Measurements from ENCODE around the gene AKT3.

Gene AKT3

DNA sequence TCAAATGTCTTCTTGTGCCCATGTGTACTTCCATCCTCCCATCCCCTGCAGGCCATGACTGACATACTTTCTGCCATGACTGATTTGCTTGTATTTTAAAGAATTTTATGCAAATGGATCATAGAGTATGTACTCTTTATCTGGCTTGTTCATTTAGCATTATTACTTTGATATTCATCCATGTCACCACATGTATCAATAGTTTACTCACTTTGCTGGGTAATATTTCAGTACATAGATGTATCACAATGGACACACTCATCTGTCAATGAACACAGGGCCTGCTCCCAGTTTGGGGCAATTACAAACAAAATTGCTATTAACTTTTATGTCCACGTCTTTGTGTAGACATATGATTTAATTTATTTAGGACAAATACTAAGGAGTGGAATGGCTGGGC is 335.1 kb downstream of the AKT3 start:
- H3K4me3 ChIP-seq (ENCODE audit: control insufficient read depth, low read depth, low read length): no peak overlapping the region
- no peak for DNase-seq (ENCODE audit: low read depth)
- TF ChIP-seq, protein P1, sequence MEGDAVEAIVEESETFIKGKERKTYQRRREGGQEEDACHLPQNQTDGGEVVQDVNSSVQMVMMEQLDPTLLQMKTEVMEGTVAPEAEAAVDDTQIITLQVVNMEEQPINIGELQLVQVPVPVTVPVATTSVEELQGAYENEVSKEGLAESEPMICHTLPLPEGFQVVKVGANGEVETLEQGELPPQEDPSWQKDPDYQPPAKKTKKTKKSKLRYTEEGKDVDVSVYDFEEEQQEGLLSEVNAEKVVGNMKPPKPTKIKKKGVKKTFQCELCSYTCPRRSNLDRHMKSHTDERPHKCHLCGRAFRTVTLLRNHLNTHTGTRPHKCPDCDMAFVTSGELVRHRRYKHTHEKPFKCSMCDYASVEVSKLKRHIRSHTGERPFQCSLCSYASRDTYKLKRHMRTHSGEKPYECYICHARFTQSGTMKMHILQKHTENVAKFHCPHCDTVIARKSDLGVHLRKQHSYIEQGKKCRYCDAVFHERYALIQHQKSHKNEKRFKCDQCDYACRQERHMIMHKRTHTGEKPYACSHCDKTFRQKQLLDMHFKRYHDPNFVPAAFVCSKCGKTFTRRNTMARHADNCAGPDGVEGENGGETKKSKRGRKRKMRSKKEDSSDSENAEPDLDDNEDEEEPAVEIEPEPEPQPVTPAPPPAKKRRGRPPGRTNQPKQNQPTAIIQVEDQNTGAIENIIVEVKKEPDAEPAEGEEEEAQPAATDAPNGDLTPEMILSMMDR (IDR thresholded peaks at IDR 0.05; ENCODE audit: control insufficient read depth, insufficient read depth, low read depth, low read length, missing control alignments): no peak

DNA sequence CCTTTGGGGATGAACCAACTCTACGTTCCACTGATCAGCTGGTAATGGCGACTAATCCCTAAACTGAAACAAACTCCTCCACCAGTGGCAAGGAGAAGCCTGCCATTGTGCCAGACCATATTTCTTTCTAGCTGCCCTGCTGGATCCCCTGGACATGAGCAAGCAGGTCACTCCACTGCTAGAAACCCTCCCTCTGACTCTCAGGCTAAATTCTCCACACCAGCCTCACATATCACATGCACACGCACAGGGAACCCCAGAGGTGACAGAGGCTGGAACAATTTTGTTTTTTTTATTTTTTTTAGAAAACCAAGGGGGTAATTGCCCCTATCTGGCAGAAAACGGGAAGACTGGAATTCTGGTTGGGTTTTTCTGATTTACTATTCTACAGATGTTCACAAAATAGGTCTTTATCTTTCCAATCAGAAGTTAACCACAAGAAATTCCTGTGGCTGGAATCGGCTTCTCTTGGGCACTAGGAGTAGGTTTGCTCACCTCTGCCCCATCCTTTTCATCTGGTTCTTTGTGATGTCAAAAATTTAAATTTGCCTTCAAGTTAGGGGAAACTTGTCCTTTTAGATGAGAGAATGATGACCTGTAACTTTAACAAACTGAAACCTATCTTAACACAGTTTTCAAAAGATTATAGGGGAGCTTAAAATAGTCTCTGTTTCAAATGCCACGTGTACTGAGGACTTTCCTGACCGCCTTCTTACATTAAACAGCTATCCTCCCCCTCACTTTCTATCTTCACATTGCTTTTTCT is 336.1 kb downstream of the AKT3 start:
- TF ChIP-seq, protein P1 (IDR thresholded peaks at IDR 0.05; ENCODE audit: control insufficient read depth, insufficient read depth, low read depth, low read length, missing control alignments): no peak
- no peak overlapping the region for H3K4me3 ChIP-seq (ENCODE audit: control insufficient read depth, low read depth, low read length)
- DNase-seq (ENCODE audit: low read depth): no peak

DNA sequence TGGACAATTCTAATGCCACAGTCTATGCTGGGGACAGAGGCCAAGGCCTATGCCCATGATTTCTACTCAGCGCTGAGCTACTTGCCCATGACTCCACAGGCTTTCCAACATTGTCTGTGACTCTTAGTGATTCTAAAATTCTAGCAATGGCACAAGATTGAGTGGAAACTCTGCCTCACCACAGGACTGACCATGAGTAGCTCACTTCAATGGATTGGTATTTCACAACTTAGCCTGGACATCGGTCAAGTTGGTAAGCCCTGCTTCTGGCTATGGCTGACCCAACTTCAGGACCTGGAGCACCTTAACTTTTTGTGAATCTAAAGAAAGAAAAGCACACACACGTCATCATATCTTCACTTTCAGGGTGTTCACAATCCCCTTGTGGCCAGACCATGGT is 339.1 kb downstream of the AKT3 start:
- no peak for DNase-seq (ENCODE audit: low read depth)
- H3K4me3 ChIP-seq (ENCODE audit: control insufficient read depth, low read depth, low read length): no peak overlapping the region
- TF ChIP-seq, protein P1 (IDR thresholded peaks at IDR 0.05; ENCODE audit: control insufficient read depth, insufficient read depth, low read depth, low read length, missing control alignments): no peak

DNA sequence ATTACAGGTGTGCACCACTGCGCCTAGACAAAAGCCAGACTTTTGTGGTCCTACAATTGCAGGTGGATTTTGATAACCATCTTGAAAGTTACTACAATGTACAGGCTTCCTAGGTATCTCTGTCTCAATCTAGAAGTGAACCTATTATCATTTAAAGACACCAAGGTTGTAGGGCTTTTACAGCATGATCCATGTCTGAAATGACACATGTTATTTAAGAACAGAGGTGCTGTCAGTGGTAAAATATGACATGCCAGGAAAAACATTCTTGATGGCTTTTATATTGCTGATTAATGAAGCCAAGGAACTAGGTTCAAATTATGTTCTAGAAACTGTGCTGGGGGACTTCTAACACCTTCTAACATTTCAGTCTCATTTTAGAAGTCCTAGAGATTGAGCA is 341.1 kb downstream of the AKT3 start:
- no peak for DNase-seq (ENCODE audit: low read depth)
- H3K4me3 ChIP-seq (ENCODE audit: control insufficient read depth, low read depth, low read length): no peak overlapping the region
- TF ChIP-seq, protein P1 (IDR thresholded peaks at IDR 0.05; ENCODE audit: control insufficient read depth, insufficient read depth, low read depth, low read length, missing control alignments): no peak

DNA sequence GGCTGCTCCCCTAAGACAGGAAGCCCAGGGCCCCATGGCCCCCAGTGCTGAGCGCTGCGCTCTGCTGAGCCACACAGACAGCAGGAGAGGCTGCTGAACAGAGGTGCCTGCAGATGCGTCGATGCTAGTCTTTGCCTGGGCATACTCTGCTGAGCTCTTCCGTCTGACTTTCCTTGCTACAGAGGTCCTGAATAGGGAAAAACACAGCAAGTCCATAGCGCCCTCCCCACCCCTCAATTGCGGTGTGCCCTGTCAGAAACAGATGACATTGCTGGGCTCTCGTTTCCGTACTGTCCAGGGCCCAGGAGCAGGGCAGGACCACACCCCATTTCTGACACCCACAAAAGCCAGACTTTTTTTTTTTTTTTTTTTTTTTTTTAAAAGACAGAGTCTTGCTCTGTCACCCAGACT is 341.7 kb downstream of the AKT3 start:
- H3K4me3 ChIP-seq (ENCODE audit: control insufficient read depth, low read depth, low read length): no peak overlapping the region
- DNase-seq (ENCODE audit: low read depth): no peak
- TF ChIP-seq, protein P1 (IDR thresholded peaks at IDR 0.05; ENCODE audit: control insufficient read depth, insufficient read depth, low read depth, low read length, missing control alignments): no peak

DNA sequence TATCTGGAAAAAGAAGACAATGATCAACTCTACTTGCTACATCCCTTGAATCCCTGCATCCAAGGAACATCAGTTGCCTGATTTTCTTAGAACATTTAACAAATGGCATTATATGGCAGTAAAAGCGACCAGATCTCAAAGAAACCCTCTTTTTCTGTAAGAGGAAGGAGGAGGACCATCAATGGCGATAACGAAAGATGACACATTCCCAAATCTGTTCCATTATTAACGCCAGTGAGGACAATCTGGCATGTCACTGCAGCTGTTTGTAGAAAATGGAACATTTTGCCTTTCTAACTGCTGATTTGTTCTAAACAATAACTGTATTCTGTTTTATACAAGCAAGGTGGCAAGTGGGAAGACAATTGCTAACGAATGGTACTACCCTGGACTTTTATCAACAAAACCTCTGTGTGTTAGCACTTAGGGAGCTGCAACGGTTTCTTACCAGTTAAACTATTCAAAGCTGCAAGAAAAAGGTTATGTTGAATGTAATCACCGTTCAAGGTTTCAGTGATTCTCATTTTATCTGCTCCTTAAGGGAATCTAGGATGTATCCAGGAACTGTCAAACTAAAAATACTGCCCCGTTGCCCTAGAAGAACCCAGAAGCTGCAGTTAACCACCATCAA is 342.3 kb downstream of the AKT3 start:
- DNase-seq (ENCODE audit: low read depth): no peak
- H3K4me3 ChIP-seq (ENCODE audit: control insufficient read depth, low read depth, low read length): no peak overlapping the region
- TF ChIP-seq, protein P1 (IDR thresholded peaks at IDR 0.05; ENCODE audit: control insufficient read depth, insufficient read depth, low read depth, low read length, missing control alignments): no peak

Data from AG09309 (cell line).